K562 (cell line): ENCODE measurements around the gene MYL6B. TPM values are rescaled to one million over a fixed set of nuclear protein-coding genes. Genes with fewer than 3 reads are reported as not detected.
A peak's percentile ranks its signal among the peaks of the same experiment; 100 is the strongest.

Source experiments
- ARHGAP35 ChIP-seq: fragments of 450-650 bp; IDR thresholded peaks from 2 replicates; pipeline ENCODE4 v1.6.1; 2018; ENCODE audit not compliant: partially characterized antibody
- BCL6 ChIP-seq: fragments of 250-450 bp; sonication (Bioruptor Pico); IDR thresholded peaks from 2 replicates; pipeline ENCODE4 v1.4.0; 2020
- BCOR ChIP-seq: fragments of 450-650 bp; IDR thresholded peaks from 2 replicates; pipeline ENCODE4 v1.6.1; 2016
- CC2D1A ChIP-seq: fragments of 450-650 bp; IDR thresholded peaks from 2 replicates; pipeline ENCODE4 v1.6.1; 2017; ENCODE audit warnings: mild to moderate bottlenecking
- CEBPG ChIP-seq, 3 experiments: fragments of 200-800 bp in 1 of 3; sonication (Bioruptor generic) in 1 of 3; sonication (generic) in 1 of 3; formaldehyde crosslinking in 1 of 3; IDR thresholded peaks in 2 of 3; conservative IDR thresholded peaks in 1 of 3; 2 replicates each; pipeline versions ENCODE4 v1.6.1 to v1.8.0; 2016 to 2022; ENCODE audit warnings: missing compliant biosample characterization in 2 of 3, missing genetic modification characterization in 2 of 3, mild to moderate bottlenecking in 1 of 3, missing genetic modification reagents in 1 of 3
- CXXC5 ChIP-seq: fragments of 250-450 bp; sonication (Bioruptor Pico); IDR thresholded peaks from 2 replicates; pipeline ENCODE4 v1.8.0; 2022; ENCODE audit warnings: inconsistent platforms, mild to moderate bottlenecking, moderate library complexity
- GABPB1 ChIP-seq: sonication (generic); formaldehyde crosslinking; IDR thresholded peaks from 2 replicates; pipeline ENCODE4 v1.8.0; 2022; ENCODE audit warnings: mild to moderate bottlenecking, missing genetic modification reagents
- HMGN3 ChIP-seq: IDR thresholded peaks from 2 replicates; pipeline ENCODE4 v1.6.1; 2011; ENCODE audit warnings: borderline replicate concordance, low read depth, mild to moderate bottlenecking, mixed read lengths, low read length; ENCODE audit not compliant: insufficient read length; ENCODE audit errors: extremely low read depth
- MAZ ChIP-seq, 2 experiments: fragments of 450-650 bp in 1 of 2; sonication (generic) in 1 of 2; formaldehyde crosslinking; IDR thresholded peaks in 1 of 2; conservative IDR thresholded peaks in 1 of 2; 2 replicates each; pipeline versions ENCODE4 v1.4.0 to v1.5.0; 2020; ENCODE audit warnings: mild to moderate bottlenecking in 1 of 2, missing genetic modification reagents in 1 of 2
- MYNN ChIP-seq, 2 experiments: sonication (generic); formaldehyde crosslinking in 1 of 2; IDR thresholded peaks; 2 replicates each; pipeline versions ENCODE4 v1.5.0 to v1.6.1; 2016 to 2020; ENCODE audit warnings: antibody characterized with exemption in 1 of 2, missing genetic modification reagents in 1 of 2
- NEUROD1 ChIP-seq: fragments of 150-350 bp; IDR thresholded peaks from 2 replicates; pipeline ENCODE4 v1.6.1; 2014; ENCODE audit warnings: borderline replicate concordance, low read length, low read depth; ENCODE audit not compliant: partially characterized antibody
- RCOR1 ChIP-seq, 2 experiments: IDR thresholded peaks; 2 replicates each; pipeline ENCODE4 v1.6.1; 2012; ENCODE audit warnings: low read depth in 2 of 2, low read length in 2 of 2, borderline replicate concordance in 1 of 2, improper control_type of control experiment in 1 of 2
- SMARCA4 ChIP-seq: fragments of 450-650 bp; IDR thresholded peaks from 2 replicates; pipeline ENCODE4 v1.6.1; 2016
- SMC3 ChIP-seq: conservative IDR thresholded peaks from 2 replicates; pipeline ENCODE4 v1.6.1; 2011; ENCODE audit warnings: low read depth, low read length, improper control_type of control experiment; ENCODE audit not compliant: insufficient read depth
- SUPT5H ChIP-seq: fragments of 450-650 bp; IDR thresholded peaks from 2 replicates; pipeline ENCODE4 v1.6.1; 2016
- TOE1 ChIP-seq, 2 experiments: fragments of 450-650 bp in 1 of 2; sonication (generic) in 1 of 2; formaldehyde crosslinking in 1 of 2; IDR thresholded peaks; 2 replicates each; pipeline versions ENCODE4 v1.7.1 to v1.8.0; 2016 to 2022; ENCODE audit warnings: borderline replicate concordance in 2 of 2, mild to moderate bottlenecking in 2 of 2, antibody characterized with exemption in 1 of 2, inconsistent platforms in 1 of 2, low read depth in 1 of 2, missing genetic modification reagents in 1 of 2, moderate library complexity in 1 of 2
- ZNF24 ChIP-seq: fragments of 450-650 bp; IDR thresholded peaks from 2 replicates; pipeline ENCODE4 v1.6.1; 2016
- ZNF444 ChIP-seq: fragments of 250-450 bp; sonication (Bioruptor Pico); IDR thresholded peaks from 2 replicates; pipeline ENCODE4 v1.4.0; 2020; ENCODE audit warnings: mild to moderate bottlenecking, moderate library complexity
- ZNF583 ChIP-seq: fragments of 250-450 bp; sonication (Bioruptor Pico); IDR thresholded peaks from 2 replicates; pipeline ENCODE4 v1.4.0; 2020
- polyA plus RNA-seq, 8 experiments: library from polyadenylated mRNA; depleted of rRNA in 4 of 8; stranded (reverse) in 5 of 8; unstranded in 3 of 8; fragments of >200 nt; fragmentation: Nextera tagmentation in 2 of 8; fragmentation: Illumina TruSeq in 1 of 8; extraction: Ambion mirVana in 2 of 8; extraction: Trizol in 1 of 8; gene quantifications; 2 replicates each; pipeline versions ENCODE4 v1.2.1 to v1.2.3, GENCODE V29; 2011 to 2014; ENCODE audit warnings: inconsistent platforms in 1 of 8, missing spikeins in 1 of 8
- total RNA-seq, 7 experiments: library from RNA; depleted of rRNA in 6 of 7; stranded (reverse); fragments of >200 nt in 6 of 7; fragmentation: Illumina TruSeq in 2 of 7; extraction: Trizol in 2 of 7; gene quantifications; 2 replicates each; pipeline versions ENCODE4 v1.2.1 to v1.2.3, GENCODE V29; 2011 to 2021; ENCODE audit warnings: low replicate concordance in 1 of 7
- TF ChIP-seq, protein P1 (sequence below), 2 experiments: IDR thresholded peaks; 2 replicates each; pipeline ENCODE4 v1.6.1; 2011; ENCODE audit warnings: borderline replicate concordance in 1 of 2, control low read depth in 1 of 2, low read depth in 1 of 2, low read length in 1 of 2, mild to moderate bottlenecking in 1 of 2, mixed read lengths in 1 of 2, moderate library complexity in 1 of 2; ENCODE audit not compliant: insufficient read depth in 1 of 2, insufficient read length in 1 of 2, poor library complexity in 1 of 2, severe bottlenecking in 1 of 2; ENCODE audit errors: extremely low read depth in 1 of 2
- TF ChIP-seq, protein P2 (sequence below): fragments of 250-450 bp; sonication (Bioruptor Pico); IDR thresholded peaks from 2 replicates; pipeline ENCODE4 v1.5.0; 2021; ENCODE audit warnings: mild to moderate bottlenecking, borderline replicate concordance
- TF ChIP-seq, protein P3 (sequence below): fragments of 450-650 bp; formaldehyde crosslinking; IDR thresholded peaks from 2 replicates; pipeline ENCODE4 v1.4.0; 2020; ENCODE audit warnings: mild to moderate bottlenecking, moderate library complexity

The MYL6B gene
- total and polyA plus RNA-seq, 9 of the 15 experiments (the other 6 are each of a cell fraction or from before 2014, with no cell fraction given): 42.8 to 77.3 (median 68.6) TPM

DNA sequence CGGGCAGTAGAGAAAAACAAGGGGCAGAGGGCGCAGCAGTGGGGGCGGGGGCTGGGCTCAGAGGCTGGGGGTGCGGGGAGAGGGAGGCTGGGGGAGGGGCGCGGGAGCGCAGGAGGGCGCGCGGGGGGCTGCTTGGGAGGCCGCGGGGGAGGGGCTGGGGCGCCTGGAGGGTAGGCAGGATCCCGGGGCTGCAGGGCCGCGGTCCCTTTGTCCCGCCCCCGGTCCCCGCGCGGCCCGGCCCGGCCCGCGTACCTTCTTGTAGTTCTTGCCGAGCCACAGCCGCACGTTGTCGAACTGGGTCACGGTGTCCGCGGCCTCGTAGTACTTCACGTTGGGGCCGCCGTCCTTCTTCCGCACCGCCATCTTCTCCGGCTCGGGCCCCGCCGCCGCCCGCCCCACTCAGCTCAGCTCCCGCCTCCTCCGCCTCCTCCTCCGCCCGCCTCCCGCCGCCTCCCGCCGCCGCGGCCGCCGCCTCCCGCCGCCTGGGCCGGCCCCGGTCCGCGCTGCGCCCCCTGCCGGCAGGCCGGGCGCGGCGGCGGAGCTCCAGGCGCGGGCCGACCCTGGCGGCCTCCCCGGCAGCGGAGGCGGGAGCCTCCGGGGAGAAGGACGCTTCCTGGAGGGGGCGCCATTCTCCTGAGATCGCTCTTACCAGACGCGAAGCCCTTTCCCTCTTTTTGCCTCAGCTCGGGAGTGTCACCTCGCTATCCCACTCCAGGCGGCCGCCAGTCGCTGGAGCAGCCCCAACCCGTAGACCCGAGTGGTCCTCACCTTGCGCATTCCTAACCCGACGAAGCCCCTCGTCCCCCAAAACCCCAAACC is 36.9 kb downstream of the MYL6B start, which contains the start of gene SMARCC2 (continued):
- TF ChIP-seq, protein P1, sequence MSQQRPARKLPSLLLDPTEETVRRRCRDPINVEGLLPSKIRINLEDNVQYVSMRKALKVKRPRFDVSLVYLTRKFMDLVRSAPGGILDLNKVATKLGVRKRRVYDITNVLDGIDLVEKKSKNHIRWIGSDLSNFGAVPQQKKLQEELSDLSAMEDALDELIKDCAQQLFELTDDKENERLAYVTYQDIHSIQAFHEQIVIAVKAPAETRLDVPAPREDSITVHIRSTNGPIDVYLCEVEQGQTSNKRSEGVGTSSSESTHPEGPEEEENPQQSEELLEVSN (IDR thresholded peaks at IDR 0.05; ENCODE audit: borderline replicate concordance in 1 of 2, extremely low read depth in 1 of 2, insufficient read depth in 1 of 2, insufficient read length in 1 of 2, low read depth in 1 of 2, low read length in 1 of 2, poor library complexity in 1 of 2, severe bottlenecking in 1 of 2): peak; percentile 63 to 87
- TF ChIP-seq, protein P2, sequence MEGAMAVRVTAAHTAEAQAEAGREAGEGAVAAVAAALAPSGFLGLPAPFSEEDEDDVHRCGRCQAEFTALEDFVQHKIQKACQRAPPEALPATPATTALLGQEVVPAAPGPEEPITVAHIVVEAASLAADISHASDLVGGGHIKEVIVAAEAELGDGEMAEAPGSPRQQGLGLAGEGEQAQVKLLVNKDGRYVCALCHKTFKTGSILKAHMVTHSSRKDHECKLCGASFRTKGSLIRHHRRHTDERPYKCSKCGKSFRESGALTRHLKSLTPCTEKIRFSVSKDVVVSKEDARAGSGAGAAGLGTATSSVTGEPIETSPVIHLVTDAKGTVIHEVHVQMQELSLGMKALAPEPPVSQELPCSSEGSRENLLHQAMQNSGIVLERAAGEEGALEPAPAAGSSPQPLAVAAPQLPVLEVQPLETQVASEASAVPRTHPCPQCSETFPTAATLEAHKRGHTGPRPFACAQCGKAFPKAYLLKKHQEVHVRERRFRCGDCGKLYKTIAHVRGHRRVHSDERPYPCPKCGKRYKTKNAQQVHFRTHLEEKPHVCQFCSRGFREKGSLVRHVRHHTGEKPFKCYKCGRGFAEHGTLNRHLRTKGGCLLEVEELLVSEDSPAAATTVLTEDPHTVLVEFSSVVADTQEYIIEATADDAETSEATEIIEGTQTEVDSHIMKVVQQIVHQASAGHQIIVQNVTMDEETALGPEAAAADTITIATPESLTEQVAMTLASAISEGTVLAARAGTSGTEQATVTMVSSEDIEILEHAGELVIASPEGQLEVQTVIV (CRISPR knock-in tag): no peak
- no peak for TF ChIP-seq BCOR
- peak; percentile 27; the same call in 1 of the 2 replicates for TF ChIP-seq TOE1 (IDR thresholded peaks at IDR 0.05; ENCODE audit: borderline replicate concordance)
- no peak for TF ChIP-seq TOE1 (CRISPR knock-in tag; IDR thresholded peaks at IDR 0.05; ENCODE audit: borderline replicate concordance, low read depth)
- TF ChIP-seq CEBPG (CRISPR knock-in tag; IDR thresholded peaks at IDR 0.05): no peak
- no peak for TF ChIP-seq CEBPG (tag; conservative IDR thresholded peaks at IDR 0.05 in 1 of 2, IDR thresholded peaks at IDR 0.05 in 1 of 2)
- TF ChIP-seq, protein P3, sequence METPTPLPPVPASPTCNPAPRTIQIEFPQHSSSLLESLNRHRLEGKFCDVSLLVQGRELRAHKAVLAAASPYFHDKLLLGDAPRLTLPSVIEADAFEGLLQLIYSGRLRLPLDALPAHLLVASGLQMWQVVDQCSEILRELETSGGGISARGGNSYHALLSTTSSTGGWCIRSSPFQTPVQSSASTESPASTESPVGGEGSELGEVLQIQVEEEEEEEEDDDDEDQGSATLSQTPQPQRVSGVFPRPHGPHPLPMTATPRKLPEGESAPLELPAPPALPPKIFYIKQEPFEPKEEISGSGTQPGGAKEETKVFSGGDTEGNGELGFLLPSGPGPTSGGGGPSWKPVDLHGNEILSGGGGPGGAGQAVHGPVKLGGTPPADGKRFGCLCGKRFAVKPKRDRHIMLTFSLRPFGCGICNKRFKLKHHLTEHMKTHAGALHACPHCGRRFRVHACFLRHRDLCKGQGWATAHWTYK: no peak
- peak; percentile 78; the same call in 1 of the 2 replicates for TF ChIP-seq SMC3
- no peak for TF ChIP-seq BCL6
- peak; percentile 82 for TF ChIP-seq HMGN3
- TF ChIP-seq ZNF583: no peak
- TF ChIP-seq NEUROD1: peak; percentile 37
- no peak for TF ChIP-seq ZNF444 (CRISPR knock-in tag)
- TF ChIP-seq ARHGAP35: peak; percentile 15
- TF ChIP-seq MYNN (IDR thresholded peaks at IDR 0.05): peak; percentile 54; the same call in 1 of the 2 replicates
- no peak for TF ChIP-seq MYNN (CRISPR knock-in tag; IDR thresholded peaks at IDR 0.05)
- TF ChIP-seq ZNF24: 0 out of 2 replicates have a peak, but pooled peaks have one; percentile 49
- peak; percentile 61 for TF ChIP-seq CXXC5 (CRISPR knock-in tag)
- peak; percentile 20 to 58; a peak in 1 of 4 replicates for TF ChIP-seq MAZ (CRISPR knock-in tag; conservative IDR thresholded peaks at IDR 0.05 in 1 of 2, IDR thresholded peaks at IDR 0.05 in 1 of 2)
- TF ChIP-seq RCOR1 (IDR thresholded peaks at IDR 0.05; ENCODE audit: borderline replicate concordance in 1 of 2, low read depth in 2 of 2, low read length in 2 of 2): peak in 1 of 2 experiments; percentile 87; a peak in 2 of 4 replicates
- no peak; the same call in 1 of the 2 replicates for TF ChIP-seq CC2D1A
- no peak for TF ChIP-seq SMARCA4
- TF ChIP-seq SUPT5H: peak; percentile 72; the same call in 1 of the 2 replicates
- TF ChIP-seq GABPB1: no peak
